ENCODE data around the gene AOPEP.

DNA sequence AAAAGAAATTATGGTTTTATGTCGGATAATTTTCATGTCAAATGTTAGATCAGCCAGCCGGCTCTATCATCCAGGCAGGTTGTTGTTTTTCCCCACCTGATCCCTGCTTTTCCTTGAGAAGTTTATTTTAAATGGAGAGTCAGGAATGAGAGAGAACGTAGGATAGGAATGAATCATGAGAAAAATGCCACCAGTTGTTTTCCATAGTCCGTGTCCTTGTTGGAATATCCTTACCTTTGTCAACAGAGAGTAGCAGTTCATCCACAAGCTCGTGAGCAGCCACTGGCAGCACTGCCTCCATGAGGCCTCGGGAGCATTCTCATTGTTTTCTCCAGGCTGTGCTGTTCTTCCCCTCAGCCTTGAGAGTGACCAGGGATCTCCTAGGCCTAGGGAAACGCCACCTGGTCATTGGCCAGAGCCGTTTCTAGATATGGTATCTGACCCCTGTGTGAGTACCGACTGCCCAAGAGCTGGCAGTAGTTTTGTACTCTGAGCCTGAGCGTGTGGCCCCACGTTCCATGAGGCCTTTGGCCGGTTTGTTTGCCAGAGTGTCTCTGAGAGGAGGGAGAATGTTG is 297.7 kb downstream of the AOPEP start:
- TF ChIP-seq, protein P1, sequence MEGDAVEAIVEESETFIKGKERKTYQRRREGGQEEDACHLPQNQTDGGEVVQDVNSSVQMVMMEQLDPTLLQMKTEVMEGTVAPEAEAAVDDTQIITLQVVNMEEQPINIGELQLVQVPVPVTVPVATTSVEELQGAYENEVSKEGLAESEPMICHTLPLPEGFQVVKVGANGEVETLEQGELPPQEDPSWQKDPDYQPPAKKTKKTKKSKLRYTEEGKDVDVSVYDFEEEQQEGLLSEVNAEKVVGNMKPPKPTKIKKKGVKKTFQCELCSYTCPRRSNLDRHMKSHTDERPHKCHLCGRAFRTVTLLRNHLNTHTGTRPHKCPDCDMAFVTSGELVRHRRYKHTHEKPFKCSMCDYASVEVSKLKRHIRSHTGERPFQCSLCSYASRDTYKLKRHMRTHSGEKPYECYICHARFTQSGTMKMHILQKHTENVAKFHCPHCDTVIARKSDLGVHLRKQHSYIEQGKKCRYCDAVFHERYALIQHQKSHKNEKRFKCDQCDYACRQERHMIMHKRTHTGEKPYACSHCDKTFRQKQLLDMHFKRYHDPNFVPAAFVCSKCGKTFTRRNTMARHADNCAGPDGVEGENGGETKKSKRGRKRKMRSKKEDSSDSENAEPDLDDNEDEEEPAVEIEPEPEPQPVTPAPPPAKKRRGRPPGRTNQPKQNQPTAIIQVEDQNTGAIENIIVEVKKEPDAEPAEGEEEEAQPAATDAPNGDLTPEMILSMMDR (IDR thresholded peaks at IDR 0.05; ENCODE audit: low read depth, low read length), result no peak
- TF ChIP-seq EZH2phosphoT487 (IDR thresholded peaks at IDR 0.05; ENCODE audit: low read depth), result no peak

All from OCI-LY3 (cell line).